A673 (cell line): ENCODE measurements around the gene SMU1. TPM values are rescaled to one million over a fixed set of nuclear protein-coding genes. Genes with fewer than 3 reads are reported as not detected.

Experiments
- BruUV-seq: library from RNA; stranded (reverse); fragments of 400-500 nt; replicated peaks from 2 replicates; lab custom pipeline; 2021; lab: Mats Ljungman, UMichigan
- CTCF ChIA-PET: fragments of 300-600 bp; sonication (Branson Sonifier 250); formaldehyde crosslinking; loops from one replicate; lab custom pipeline; 2022; ENCODE audit warnings: antibody characterized with exemption; lab: Charles Lee
- POLR2A ChIA-PET: fragments of 300-600 bp; sonication (Branson Sonifier 250); formaldehyde crosslinking; loops from one replicate; lab custom pipeline; 2022; ENCODE audit warnings: antibody characterized with exemption; ENCODE audit not compliant: low non-redundant PET; lab: Charles Lee
- DNase-seq: peaks from one replicate; pipeline ENCODE4 v3.0.0-alpha.2; 2015; ENCODE audit warnings: low spot score
- H3K27ac ChIP-seq: fragments of 200-600 bp; sonication (generic); 2 replicates; pipeline ENCODE4 v1.5.1; 2016; ENCODE audit warnings: mixed run types, low read depth, mild to moderate bottlenecking, mixed read lengths, antibody characterized with exemption, low read length; ENCODE audit not compliant: poor library complexity, severe bottlenecking
- H3K27me3 ChIP-seq: fragments of 200-600 bp; sonication (generic); replicated peaks from 2 replicates; pipeline ENCODE4 v1.6.1; 2017; ENCODE audit warnings: mixed run types, low read depth, mild to moderate bottlenecking, mixed read lengths, antibody characterized with exemption, low read length; ENCODE audit not compliant: insufficient read depth, poor library complexity
- H3K36me3 ChIP-seq: fragments of 200-600 bp; sonication (generic); 2 replicates; pipeline ENCODE4 v1.6.1; 2016; ENCODE audit warnings: mixed run types, mild to moderate bottlenecking, mixed read lengths, antibody characterized with exemption, low read length; ENCODE audit not compliant: insufficient read depth, poor library complexity, severe bottlenecking
- H3K4me1 ChIP-seq: fragments of 200-600 bp; sonication (generic); 2 replicates; pipeline ENCODE4 v1.6.1; 2017; ENCODE audit warnings: mixed run types, mild to moderate bottlenecking, mixed read lengths, antibody characterized with exemption, low read length; ENCODE audit not compliant: insufficient read depth, poor library complexity, severe bottlenecking
- H3K4me3 ChIP-seq: fragments of 200-600 bp; sonication (generic); 2 replicates; pipeline ENCODE4 v1.5.1; 2016; ENCODE audit warnings: low read depth, mixed run types, mild to moderate bottlenecking, mixed read lengths, low read length; ENCODE audit not compliant: poor library complexity, severe bottlenecking
- H3K9me3 ChIP-seq: fragments of 200-600 bp; sonication (generic); 2 replicates; pipeline ENCODE4 v1.6.1; 2016; ENCODE audit warnings: mixed run types, low read depth, mild to moderate bottlenecking, mixed read lengths, antibody characterized with exemption, low read length; ENCODE audit not compliant: poor library complexity, severe bottlenecking
- EZH2 ChIP-seq: fragments of 200-600 bp; sonication (generic); IDR thresholded peaks from 2 replicates; pipeline ENCODE4 v1.6.1; 2017; ENCODE audit warnings: borderline replicate concordance, low read depth, mild to moderate bottlenecking, mixed read lengths, antibody characterized with exemption, low read length; ENCODE audit not compliant: poor library complexity, severe bottlenecking
- intact Hi-C: fragments of 100-400 bp; cut with micrococcal nuclease; formaldehyde crosslinking; loops from one replicate; pipeline ENCODE4 v1.10.0; 2022; ENCODE audit not compliant: unreplicated experiment
- total RNA-seq: library from RNA; stranded (reverse); gene quantifications from 2 replicates; pipeline ENCODE4 v1.2.3, GENCODE V29; 2021
- TF ChIP-seq, protein P1 (sequence below): fragments of 300-800, 200-600 bp; sonication (generic); conservative IDR thresholded peaks from 2 replicates; pipeline ENCODE4 v1.5.1; 2017; ENCODE audit warnings: low read depth, mild to moderate bottlenecking, antibody characterized with exemption, low read length, moderate library complexity, mixed read lengths

SMU1 gene
- total RNA-seq, 1 experiment from 2014 or later, result 31.2 TPM

DNA sequence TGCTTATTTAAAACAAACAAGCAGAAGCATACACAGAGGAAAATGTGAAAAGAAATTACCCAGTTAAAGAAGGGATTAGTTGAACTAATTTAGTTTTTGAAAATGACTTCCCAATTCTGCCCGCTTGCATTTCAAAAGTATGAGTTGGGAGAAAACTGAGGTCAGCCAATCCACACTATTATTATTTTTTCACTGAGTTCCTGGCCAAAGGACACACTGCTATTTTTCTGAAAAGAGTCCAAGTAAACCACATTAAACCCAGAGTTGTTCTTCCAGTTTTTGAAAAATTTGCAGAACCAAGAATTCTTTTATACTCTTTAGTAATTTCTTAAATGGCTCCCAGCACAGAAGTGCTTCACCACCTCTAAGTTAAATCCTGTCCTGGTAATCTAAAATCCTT is 7.5 kb downstream of the SMU1 start:
- Histone ChIP-seq H3K36me3 (peaks cover 85% of the 10 kb centered on the region), H3K27ac (no peak overlapping the region), H3K9me3 (no peaks in the 10 kb centered on the region), H3K4me1 (no peaks in the 10 kb centered on the region), H3K4me3 (no peak overlapping the region), H3K27me3 (no peaks in the 10 kb centered on the region)
- POLR2A ChIA-PET, result interaction anchor here (0.7 kb wide), 1 partner anchor 63 kb away, joined by 3 read pairs; no protein-coding TSS in a partner anchor
- intact Hi-C loops, result no loop called here
- TF ChIP-seq, protein P1, sequence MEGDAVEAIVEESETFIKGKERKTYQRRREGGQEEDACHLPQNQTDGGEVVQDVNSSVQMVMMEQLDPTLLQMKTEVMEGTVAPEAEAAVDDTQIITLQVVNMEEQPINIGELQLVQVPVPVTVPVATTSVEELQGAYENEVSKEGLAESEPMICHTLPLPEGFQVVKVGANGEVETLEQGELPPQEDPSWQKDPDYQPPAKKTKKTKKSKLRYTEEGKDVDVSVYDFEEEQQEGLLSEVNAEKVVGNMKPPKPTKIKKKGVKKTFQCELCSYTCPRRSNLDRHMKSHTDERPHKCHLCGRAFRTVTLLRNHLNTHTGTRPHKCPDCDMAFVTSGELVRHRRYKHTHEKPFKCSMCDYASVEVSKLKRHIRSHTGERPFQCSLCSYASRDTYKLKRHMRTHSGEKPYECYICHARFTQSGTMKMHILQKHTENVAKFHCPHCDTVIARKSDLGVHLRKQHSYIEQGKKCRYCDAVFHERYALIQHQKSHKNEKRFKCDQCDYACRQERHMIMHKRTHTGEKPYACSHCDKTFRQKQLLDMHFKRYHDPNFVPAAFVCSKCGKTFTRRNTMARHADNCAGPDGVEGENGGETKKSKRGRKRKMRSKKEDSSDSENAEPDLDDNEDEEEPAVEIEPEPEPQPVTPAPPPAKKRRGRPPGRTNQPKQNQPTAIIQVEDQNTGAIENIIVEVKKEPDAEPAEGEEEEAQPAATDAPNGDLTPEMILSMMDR, result no peak
- no peak for TF ChIP-seq EZH2
- no TSS peak for BruUV-seq
- DNase-seq, result no peak
- CTCF ChIA-PET, result no interaction called here

DNA sequence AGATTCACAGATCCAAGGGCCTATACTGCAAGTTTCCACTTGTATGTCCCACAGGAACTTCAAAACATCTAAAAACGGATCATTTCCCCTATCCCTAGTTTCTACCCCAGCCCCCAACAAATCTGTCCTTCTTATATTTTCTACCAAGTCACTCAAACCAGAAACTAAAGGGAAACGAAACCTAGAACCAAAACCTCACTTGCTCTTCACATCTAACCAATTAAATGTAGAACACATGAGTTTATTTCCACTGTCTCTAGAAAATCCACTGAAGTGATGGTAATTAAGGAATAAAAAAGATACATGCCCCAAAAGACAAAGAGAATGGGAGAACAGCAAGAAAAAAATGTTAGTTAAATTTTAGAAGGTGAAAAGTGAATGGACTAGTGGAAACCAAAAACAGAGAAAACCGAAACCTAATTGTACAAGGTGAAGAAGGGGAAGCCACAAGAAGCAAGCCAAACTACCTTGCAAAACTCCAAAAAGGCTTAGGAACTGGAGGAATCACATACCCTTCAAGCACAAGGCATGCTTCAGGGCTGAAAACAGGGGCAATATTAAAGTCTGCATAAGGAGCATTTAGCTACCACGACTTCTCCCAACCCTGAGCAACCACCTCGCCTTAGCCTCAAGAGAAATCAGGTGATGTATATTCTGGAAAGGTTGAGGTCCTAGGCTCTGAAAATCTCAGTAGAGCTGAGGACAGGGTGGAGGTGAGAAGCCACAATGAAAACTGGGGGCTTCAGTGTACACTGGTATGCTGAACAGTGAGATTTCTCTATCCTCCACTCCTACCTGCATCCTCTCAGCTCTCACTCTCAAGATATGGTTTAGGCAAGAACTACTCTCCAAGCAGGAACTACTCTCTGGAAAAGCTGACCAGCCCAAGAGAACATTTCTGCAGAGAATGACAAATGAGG is 11.1 kb downstream of the SMU1 start:
- Histone ChIP-seq H3K4me1 (no peaks in the 10 kb centered on the region), H3K27me3 (no peaks in the 10 kb centered on the region), H3K27ac (no peak overlapping the region), H3K9me3 (no peaks in the 10 kb centered on the region), H3K4me3 (no peak overlapping the region), H3K36me3 (peaks cover 78% of the 10 kb centered on the region)
- intact Hi-C loops, result no loop called here
- CTCF ChIA-PET, result no interaction called here
- BruUV-seq, result no TSS peak
- no peak for DNase-seq
- POLR2A ChIA-PET, result no interaction called here
- TF ChIP-seq EZH2, result no peak
- TF ChIP-seq, protein P1, result no peak

DNA sequence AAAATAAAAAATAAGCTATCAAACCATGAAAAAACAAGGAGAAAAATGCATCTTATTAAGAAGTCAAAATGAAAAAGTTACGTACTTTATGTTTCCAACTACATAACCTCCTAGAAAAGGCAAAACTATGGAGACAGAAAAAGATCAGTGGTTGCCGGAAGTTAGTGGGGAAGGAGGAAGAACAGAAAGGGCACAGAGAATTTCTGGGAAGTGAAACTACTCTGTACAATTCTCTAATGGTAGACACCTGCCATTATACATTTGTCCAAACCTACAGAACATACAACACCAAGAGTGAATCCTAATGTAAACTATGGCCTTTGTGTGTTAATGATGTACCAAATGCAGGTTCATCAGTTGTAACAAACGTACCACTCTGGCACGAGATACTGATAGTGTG is 25.3 kb downstream of the SMU1 start:
- Histone ChIP-seq H3K4me1 (no peaks in the 10 kb centered on the region), H3K4me3 (no peak overlapping the region), H3K27me3 (no peaks in the 10 kb centered on the region), H3K9me3 (no peaks in the 10 kb centered on the region), H3K36me3 (peaks cover 57% of the 10 kb centered on the region), H3K27ac (no peak overlapping the region)
- no peak for DNase-seq
- ChIA-PET POLR2A (no interaction called here), CTCF (interaction anchor here (0.6 kb wide), 1 partner anchor 16 kb away, joined by 3 read pairs; no protein-coding TSS in a partner anchor)
- intact Hi-C loops, result no loop called here
- no peak for TF ChIP-seq EZH2
- TF ChIP-seq, protein P1, result no peak
- no TSS peak for BruUV-seq
